HG03439 (cell line): ENCODE measurements around the gene CDYL2.
A peak's percentile ranks its signal among the peaks of the same experiment; 100 is the strongest.

Source experiments
- ATAC-seq: cut with Tn5 transposase; IDR thresholded peaks from one replicate; pipeline ENCODE4 v1.9.1; 2021; ENCODE audit warnings: mild to moderate bottlenecking, moderate library complexity; ENCODE audit not compliant: unreplicated experiment

The CDYL2 gene

GRCh38 chr16:80637621-80638020 lies 166.8 kb downstream of the CDYL2 start:
- no peak for ATAC-seq

- no peak for ATAC-seq
These were observed 172.8 kb downstream of the CDYL2 start for GRCh38 chr16:80631581-80631980.

- ATAC-seq, result no peak
These were observed 176.1 kb downstream of the CDYL2 start for GRCh38 chr16:80628254-80628653.

GRCh38 chr16:80627108-80627507 lies 177.3 kb downstream of the CDYL2 start:
- peak; percentile 89 for ATAC-seq

- no peak for ATAC-seq
These were observed 181.0 kb downstream of the CDYL2 start for GRCh38 chr16:80623376-80623775.

- no peak for ATAC-seq
These were observed 182.4 kb downstream of the CDYL2 start for GRCh38 chr16:80622007-80622406.

GRCh38 chr16:80620736-80621605 lies 183.4 kb downstream of the CDYL2 start:
- ATAC-seq, result no peak

- ATAC-seq, result no peak
These were observed 184.6 kb downstream of the CDYL2 start for GRCh38 chr16:80619824-80620223.

GRCh38 chr16:80618862-80619648 lies 185.3 kb downstream of the CDYL2 start:
- no peak for ATAC-seq

GRCh38 chr16:80616362-80616761 lies 188.0 kb downstream of the CDYL2 start:
- ATAC-seq, result no peak

GRCh38 chr16:80615735-80616134 lies 188.7 kb downstream of the CDYL2 start:
- ATAC-seq, result no peak

GRCh38 chr16:80614908-80615671 lies 189.3 kb downstream of the CDYL2 start:
- ATAC-seq, result no peak

GRCh38 chr16:80612461-80613017 lies 191.9 kb downstream of the CDYL2 start:
- ATAC-seq, result no peak

- ATAC-seq, result no peak
These were observed 192.5 kb downstream of the CDYL2 start for GRCh38 chr16:80611930-80612327.

GRCh38 chr16:80611171-80611929 lies 193.0 kb downstream of the CDYL2 start:
- no peak for ATAC-seq

- ATAC-seq, result no peak
These were observed 193.8 kb downstream of the CDYL2 start for GRCh38 chr16:80610481-80611156.

- ATAC-seq, result no peak
These were observed 195.5 kb downstream of the CDYL2 start for GRCh38 chr16:80608946-80609345.

GRCh38 chr16:80607204-80607603 lies 197.2 kb downstream of the CDYL2 start:
- ATAC-seq, result no peak

GRCh38 chr16:80606221-80606766 lies 198.1 kb downstream of the CDYL2 start:
- no peak for ATAC-seq
